ENCODE measurements around the gene PKP2.

- TF ChIP-seq POLR2AphosphoS5 (IDR thresholded peaks at IDR 0.05): no peak
- TF ChIP-seq, protein P1, sequence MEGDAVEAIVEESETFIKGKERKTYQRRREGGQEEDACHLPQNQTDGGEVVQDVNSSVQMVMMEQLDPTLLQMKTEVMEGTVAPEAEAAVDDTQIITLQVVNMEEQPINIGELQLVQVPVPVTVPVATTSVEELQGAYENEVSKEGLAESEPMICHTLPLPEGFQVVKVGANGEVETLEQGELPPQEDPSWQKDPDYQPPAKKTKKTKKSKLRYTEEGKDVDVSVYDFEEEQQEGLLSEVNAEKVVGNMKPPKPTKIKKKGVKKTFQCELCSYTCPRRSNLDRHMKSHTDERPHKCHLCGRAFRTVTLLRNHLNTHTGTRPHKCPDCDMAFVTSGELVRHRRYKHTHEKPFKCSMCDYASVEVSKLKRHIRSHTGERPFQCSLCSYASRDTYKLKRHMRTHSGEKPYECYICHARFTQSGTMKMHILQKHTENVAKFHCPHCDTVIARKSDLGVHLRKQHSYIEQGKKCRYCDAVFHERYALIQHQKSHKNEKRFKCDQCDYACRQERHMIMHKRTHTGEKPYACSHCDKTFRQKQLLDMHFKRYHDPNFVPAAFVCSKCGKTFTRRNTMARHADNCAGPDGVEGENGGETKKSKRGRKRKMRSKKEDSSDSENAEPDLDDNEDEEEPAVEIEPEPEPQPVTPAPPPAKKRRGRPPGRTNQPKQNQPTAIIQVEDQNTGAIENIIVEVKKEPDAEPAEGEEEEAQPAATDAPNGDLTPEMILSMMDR (IDR thresholded peaks at IDR 0.05): no peak
- TF ChIP-seq EP300 (IDR thresholded peaks at IDR 0.05): no peak
These were observed 72.0 kb downstream of the PKP2 start for GRCh38 chr12:32824596-32824995.
